GM19468 (cell line): ENCODE results near the gene SYDE2.
A peak's percentile ranks its signal among the peaks of the same experiment; 100 is the strongest.
"Not testable (repeated sequence)": the region's sequence is repeated elsewhere in the genome, so short reads cannot be mapped to it uniquely, and the experiment has no call there.

Experiments
- ATAC-seq: cut with Tn5 transposase; IDR thresholded peaks from one replicate; pipeline ENCODE4 v1.9.1; 2021; ENCODE audit warnings: mild to moderate bottlenecking, moderate library complexity, moderate number of reproducible peaks; ENCODE audit not compliant: unreplicated experiment; ENCODE audit errors: extremely low read depth

Gene SYDE2

GRCh38 chr1:85172684-85173337 lies 28.0 kb downstream of the SYDE2 start:
- ATAC-seq, result no peak

- ATAC-seq, result no peak
These were observed 29.1 kb downstream of the SYDE2 start for GRCh38 chr1:85171721-85172120.

GRCh38 chr1:85168884-85169283 lies 31.9 kb downstream of the SYDE2 start:
- no peak for ATAC-seq

- no peak for ATAC-seq
These were observed 34.5 kb downstream of the SYDE2 start for GRCh38 chr1:85166351-85166750.

GRCh38 chr1:85158910-85159309 lies 41.9 kb downstream of the SYDE2 start:
- ATAC-seq, result no peak

GRCh38 chr1:85157436-85157835 lies 43.4 kb downstream of the SYDE2 start:
- no peak for ATAC-seq

GRCh38 chr1:85153149-85153891 lies 47.5 kb downstream of the SYDE2 start:
- ATAC-seq, result peak; percentile 44

GRCh38 chr1:85151446-85151845 lies 49.4 kb downstream of the SYDE2 start:
- no peak for ATAC-seq

GRCh38 chr1:85149805-85150204 lies 51.0 kb downstream of the SYDE2 start:
- no peak for ATAC-seq

GRCh38 chr1:85148524-85149250 lies 52.1 kb downstream of the SYDE2 start:
- ATAC-seq, result peak; percentile 73

- no peak for ATAC-seq
These were observed 53.9 kb downstream of the SYDE2 start for GRCh38 chr1:85146972-85147359.

GRCh38 chr1:85146298-85146971 lies 54.4 kb downstream of the SYDE2 start:
- ATAC-seq, result not testable (repeated sequence)

GRCh38 chr1:85144351-85144750 lies 56.5 kb downstream of the SYDE2 start:
- ATAC-seq, result no peak

- no peak for ATAC-seq
These were observed 58.1 kb downstream of the SYDE2 start for GRCh38 chr1:85142753-85143152.

GRCh38 chr1:85138439-85138838 lies 62.4 kb downstream of the SYDE2 start:
- not testable (repeated sequence) for ATAC-seq

GRCh38 chr1:85137660-85138059 lies 63.2 kb downstream of the SYDE2 start:
- no peak for ATAC-seq

GRCh38 chr1:85135392-85135798 lies 65.4 kb downstream of the SYDE2 start:
- no peak for ATAC-seq

- ATAC-seq, result no peak
These were observed 66.0 kb downstream of the SYDE2 start for GRCh38 chr1:85134583-85135391.

GRCh38 chr1:85133565-85134159 lies 67.2 kb downstream of the SYDE2 start:
- ATAC-seq, result no peak
